Prostate gland (tissue), 2 donors: Measurements from ENCODE around the gene AFP.

Source experiments
- POLR2A ChIP-seq: fragments of 450-650 bp; IDR thresholded peaks from one replicate; pipeline ENCODE4 v1.6.1; 2016; ENCODE audit warnings: antibody characterized with exemption, mild to moderate bottlenecking
- POLR2AphosphoS5 ChIP-seq: sonication (generic); formaldehyde crosslinking; IDR thresholded peaks from one replicate; pipeline ENCODE4 v1.6.1; 2017; ENCODE audit warnings: antibody characterized with exemption
- TF ChIP-seq, protein P1 (sequence below), 4 experiments: fragments of 200-600 bp in 2 of 4; fragments of 450-650 bp in 2 of 4; sonication (generic) in 2 of 4; IDR thresholded peaks; 1 replicate in 3 of 4; 2 replicates in 1 of 4; pipeline ENCODE4 v1.5.1; 2016 to 2019; ENCODE audit warnings: antibody characterized with exemption in 4 of 4, mild to moderate bottlenecking in 2 of 4, moderate library complexity in 2 of 4

DNA sequence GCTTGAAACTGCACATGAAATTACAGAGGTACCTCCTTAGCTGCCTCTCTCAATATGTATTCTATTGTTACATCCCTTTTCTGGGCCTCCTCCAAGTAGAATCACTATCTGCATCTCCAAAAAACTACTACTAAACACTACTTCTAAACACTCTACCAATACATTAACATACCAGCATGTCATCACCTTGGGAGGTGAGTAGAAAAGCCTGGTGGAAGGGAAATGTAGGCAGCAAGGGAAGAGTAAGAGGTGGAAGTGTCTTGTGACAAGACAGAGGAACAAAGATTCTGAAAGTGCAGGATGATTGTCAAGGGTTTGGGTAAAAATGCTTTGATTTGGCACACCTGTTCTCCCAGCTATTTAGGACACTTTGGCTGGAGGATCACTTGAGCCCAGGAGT lies 49.1 kb downstream of the AFP start:
- TF ChIP-seq, protein P1, sequence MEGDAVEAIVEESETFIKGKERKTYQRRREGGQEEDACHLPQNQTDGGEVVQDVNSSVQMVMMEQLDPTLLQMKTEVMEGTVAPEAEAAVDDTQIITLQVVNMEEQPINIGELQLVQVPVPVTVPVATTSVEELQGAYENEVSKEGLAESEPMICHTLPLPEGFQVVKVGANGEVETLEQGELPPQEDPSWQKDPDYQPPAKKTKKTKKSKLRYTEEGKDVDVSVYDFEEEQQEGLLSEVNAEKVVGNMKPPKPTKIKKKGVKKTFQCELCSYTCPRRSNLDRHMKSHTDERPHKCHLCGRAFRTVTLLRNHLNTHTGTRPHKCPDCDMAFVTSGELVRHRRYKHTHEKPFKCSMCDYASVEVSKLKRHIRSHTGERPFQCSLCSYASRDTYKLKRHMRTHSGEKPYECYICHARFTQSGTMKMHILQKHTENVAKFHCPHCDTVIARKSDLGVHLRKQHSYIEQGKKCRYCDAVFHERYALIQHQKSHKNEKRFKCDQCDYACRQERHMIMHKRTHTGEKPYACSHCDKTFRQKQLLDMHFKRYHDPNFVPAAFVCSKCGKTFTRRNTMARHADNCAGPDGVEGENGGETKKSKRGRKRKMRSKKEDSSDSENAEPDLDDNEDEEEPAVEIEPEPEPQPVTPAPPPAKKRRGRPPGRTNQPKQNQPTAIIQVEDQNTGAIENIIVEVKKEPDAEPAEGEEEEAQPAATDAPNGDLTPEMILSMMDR (IDR thresholded peaks at IDR 0.05): no peak
- TF ChIP-seq POLR2A: no peak
- TF ChIP-seq POLR2AphosphoS5: no peak
